HG03095 (cell line): ENCODE measurements around the gene SCRN2.
A peak's percentile ranks its signal among the peaks of the same experiment; 100 is the strongest.

Source experiments
- ATAC-seq: cut with Tn5 transposase; IDR thresholded peaks from one replicate; pipeline ENCODE4 v1.9.1; 2021; ENCODE audit warnings: moderate library complexity; ENCODE audit not compliant: unreplicated experiment

SCRN2 gene

GRCh38 chr17:47847341-47848197, 6.5 kb upstream of the SCRN2 start:
- no peak for ATAC-seq

GRCh38 chr17:47846716-47847340, 5.8 kb upstream of the SCRN2 start:
- no peak for ATAC-seq

- ATAC-seq = no peak
Measured at GRCh38 chr17:47845716-47846075, 4.6 kb upstream of the SCRN2 start.

GRCh38 chr17:47844814-47845715, 4.0 kb upstream of the SCRN2 start:
- ATAC-seq = no peak

GRCh38 chr17:47844227-47844626, 3.2 kb upstream of the SCRN2 start:
- no peak for ATAC-seq

GRCh38 chr17:47843391-47843730, 2.3 kb upstream of the SCRN2 start:
- no peak for ATAC-seq

- ATAC-seq = no peak
Measured at GRCh38 chr17:47841488-47842291, 617 bp upstream of the SCRN2 start.

GRCh38 chr17:47840001-47840741, 902 bp downstream of the SCRN2 start:
- no peak for ATAC-seq

GRCh38 chr17:47839071-47839470, 2.0 kb downstream of the SCRN2 start:
- ATAC-seq = no peak

GRCh38 chr17:47838636-47839035, 2.4 kb downstream of the SCRN2 start:
- no peak for ATAC-seq

- ATAC-seq = no peak
Measured at GRCh38 chr17:47837401-47838039, 3.6 kb downstream of the SCRN2 start.

- no peak for ATAC-seq
Measured at GRCh38 chr17:47836601-47837000, 4.5 kb downstream of the SCRN2 start.

GRCh38 chr17:47834756-47835155, 6.3 kb downstream of the SCRN2 start:
- no peak for ATAC-seq

GRCh38 chr17:47831934-47832327, 9.1 kb downstream of the SCRN2 start:
- ATAC-seq = no peak

- peak; percentile 82 for ATAC-seq
Measured at GRCh38 chr17:47831003-47831933, 9.8 kb downstream of the SCRN2 start, which contains the start of the genes LRRC46 and MRPL10. Gene LRRC46 (plus strand): TSS chr17:47831670. CDS start chr17:47831990, 320 bp downstream. Gene MRPL10 (minus strand): TSS chr17:47831541. CDS start chr17:47831511, 30 bp downstream.

- no peak for ATAC-seq
Measured at GRCh38 chr17:47830396-47831002, 10.6 kb downstream of the SCRN2 start.

GRCh38 chr17:47829870-47830269, 11.2 kb downstream of the SCRN2 start:
- ATAC-seq = no peak

- ATAC-seq = no peak
Measured at GRCh38 chr17:47823519-47823918, 17.6 kb downstream of the SCRN2 start.
